GM12875 (cell line): ENCODE results near the gene BMI1.
"Not testable (repeated sequence)": the region's sequence is repeated elsewhere in the genome, so short reads cannot be mapped to it uniquely, and the experiment has no call there.

Source experiments
- H3K4me3 ChIP-seq: one replicate; pipeline ENCODE4 v1.5.1; 2011; ENCODE audit warnings: low read depth, low read length, control low read depth
- CTCF ChIP-seq: IDR thresholded peaks from 2 replicates; pipeline ENCODE4 v1.5.1; 2011; ENCODE audit warnings: low read depth, mild to moderate bottlenecking, control low read depth, inconsistent platforms, low read length, moderate library complexity, borderline replicate concordance; ENCODE audit not compliant: insufficient read depth

The BMI1 gene

GRCh38 chr10:22344781-22345300 is 23.9 kb downstream of the BMI1 start:
- peak overlapping the region; percentile 47 for H3K4me3 ChIP-seq
- TF ChIP-seq CTCF = no peak

- H3K4me3 ChIP-seq = peak within 1 kb of the TSS; percentile 47
- TF ChIP-seq CTCF = no peak
These were observed 24.6 kb downstream of the BMI1 start, which contains the start of gene SPAG6 for GRCh38 chr10:22345301-22346095. TSS of gene SPAG6 (plus strand) at chr10:22345496. CDS start at chr10:22345612, 116 bp downstream.

DNA sequence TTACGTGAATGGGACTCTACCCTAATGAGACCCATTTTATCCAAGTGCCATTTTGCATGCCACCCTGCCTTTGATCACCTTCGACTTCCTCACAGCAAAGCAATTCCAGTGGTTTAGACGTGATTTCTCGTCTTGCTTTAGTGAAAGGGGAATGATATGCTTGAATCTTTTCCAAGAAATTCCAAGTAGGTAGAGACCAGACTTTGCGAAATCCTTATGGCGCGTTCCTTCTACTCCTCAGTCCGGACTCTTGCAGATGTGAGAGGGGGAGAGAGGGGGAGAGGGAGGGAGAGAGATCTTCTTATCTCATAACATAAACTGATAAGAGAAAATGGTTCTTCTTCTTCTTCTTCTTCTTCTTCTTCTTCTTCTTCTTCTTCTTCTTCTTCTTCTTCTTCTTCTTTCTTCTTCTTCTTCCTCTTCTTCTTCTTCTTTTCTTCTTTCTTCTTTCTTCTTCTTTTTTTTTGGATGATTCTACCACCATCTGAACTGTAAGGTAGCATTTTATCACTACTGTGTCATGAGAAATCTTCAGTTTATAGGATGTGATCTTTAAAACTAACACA is 25.3 kb downstream of the BMI1 start:
- TF ChIP-seq CTCF = no peak
- H3K4me3 ChIP-seq = no peak overlapping the region

DNA sequence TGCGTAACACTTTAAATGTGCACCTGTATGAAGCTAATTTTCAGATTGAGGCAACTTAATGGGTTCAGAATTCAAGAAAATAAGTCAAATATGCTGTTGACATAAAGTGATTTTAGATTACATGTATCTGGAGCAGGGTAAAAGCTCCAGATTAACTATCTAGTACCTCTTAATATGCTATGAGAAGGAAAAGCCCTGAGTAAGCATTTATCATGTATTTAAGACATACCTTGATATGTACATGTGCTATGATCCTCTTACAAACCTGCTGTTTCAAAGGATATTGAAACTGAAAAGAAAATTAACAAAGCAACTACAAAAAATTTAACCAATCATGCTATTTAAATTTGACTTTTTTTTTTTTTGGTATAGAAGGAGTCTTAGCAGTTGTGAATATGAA is 28.9 kb downstream of the BMI1 start:
- no peak overlapping the region for H3K4me3 ChIP-seq
- TF ChIP-seq CTCF = no peak

DNA sequence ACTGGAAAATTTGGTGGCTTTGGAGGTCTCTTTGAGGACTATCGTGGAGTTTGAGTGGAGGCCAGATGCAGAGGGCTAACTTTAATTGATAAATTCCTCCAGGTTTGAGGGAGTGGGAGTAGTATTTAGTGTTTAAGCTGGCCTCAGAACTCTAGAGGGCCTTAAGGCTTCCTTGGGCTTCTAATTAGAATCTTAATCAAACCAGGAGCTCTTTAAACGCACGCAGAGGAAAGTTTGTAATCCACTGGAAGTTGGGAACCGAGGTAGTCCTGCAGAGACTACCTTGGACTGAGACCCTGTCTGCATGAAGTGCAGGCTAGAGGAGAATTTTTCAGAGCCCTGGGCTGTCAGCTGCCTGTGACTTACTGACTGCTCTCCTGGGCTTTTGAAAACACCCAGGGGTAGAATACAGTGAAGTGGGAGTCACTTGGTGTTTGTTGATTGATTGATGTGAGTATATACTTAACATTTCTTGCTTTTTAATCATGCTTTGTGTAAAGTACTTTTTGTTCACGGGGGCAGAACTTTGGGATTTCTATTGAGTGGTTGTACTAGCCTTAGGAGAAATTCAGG is 30.3 kb downstream of the BMI1 start:
- TF ChIP-seq CTCF = no peak
- no peak overlapping the region for H3K4me3 ChIP-seq

DNA sequence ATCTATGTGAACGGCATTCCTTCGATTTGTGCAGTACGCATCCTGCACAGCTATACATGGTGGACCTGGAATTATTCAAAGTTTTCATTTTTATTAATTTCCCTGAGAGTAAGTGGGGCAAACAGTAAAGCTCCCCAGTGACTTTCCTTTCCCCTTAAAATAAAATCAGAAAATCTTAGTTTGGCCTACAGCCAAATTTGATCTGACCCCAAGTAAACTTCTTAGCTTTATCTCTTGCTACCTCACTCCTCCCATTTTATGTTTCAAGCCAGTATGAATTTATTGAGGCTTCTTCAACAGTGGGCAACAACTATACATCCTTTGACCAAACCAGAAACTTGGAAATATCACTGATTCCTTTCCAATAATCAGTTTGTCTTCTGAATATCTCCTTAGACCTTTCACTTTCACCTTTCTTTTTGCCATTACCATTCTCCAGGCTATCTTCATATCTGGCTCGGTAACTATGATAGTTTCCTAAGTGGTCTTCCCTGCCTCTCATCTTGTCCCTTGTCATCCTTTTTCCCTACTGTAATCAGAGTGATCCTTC is 35.5 kb downstream of the BMI1 start:
- no peak overlapping the region for H3K4me3 ChIP-seq
- no peak for TF ChIP-seq CTCF

GRCh38 chr10:22357770-22358169 is 36.9 kb downstream of the BMI1 start:
- not testable (repeated sequence) for H3K4me3 ChIP-seq
